ENCODE data around the gene PRUNE2.
"Not testable (repeated sequence)": the region's sequence is repeated elsewhere in the genome, so short reads cannot be mapped to it uniquely, and the experiment has no call there.

The PRUNE2 gene

GRCh38 chr9:76598981-76599380, 306.9 kb downstream of the PRUNE2 start:
- DNase-seq (ENCODE audit: low spot score) = no peak

- no peak for DNase-seq (ENCODE audit: low spot score)
Observed at GRCh38 chr9:76595645-76596044, 310.3 kb downstream of the PRUNE2 start.

GRCh38 chr9:76594764-76595424, 311.0 kb downstream of the PRUNE2 start:
- DNase-seq (ENCODE audit: low spot score) = no peak

GRCh38 chr9:76593961-76594735, 311.8 kb downstream of the PRUNE2 start:
- DNase-seq (ENCODE audit: low spot score) = not testable (repeated sequence)

GRCh38 chr9:76592974-76593347, 313.0 kb downstream of the PRUNE2 start:
- DNase-seq (ENCODE audit: low spot score) = no peak

GRCh38 chr9:76592091-76592973, 313.6 kb downstream of the PRUNE2 start:
- no peak for DNase-seq (ENCODE audit: low spot score)

- DNase-seq (ENCODE audit: low spot score) = no peak
Observed at GRCh38 chr9:76591256-76591950, 314.5 kb downstream of the PRUNE2 start.

DNA sequence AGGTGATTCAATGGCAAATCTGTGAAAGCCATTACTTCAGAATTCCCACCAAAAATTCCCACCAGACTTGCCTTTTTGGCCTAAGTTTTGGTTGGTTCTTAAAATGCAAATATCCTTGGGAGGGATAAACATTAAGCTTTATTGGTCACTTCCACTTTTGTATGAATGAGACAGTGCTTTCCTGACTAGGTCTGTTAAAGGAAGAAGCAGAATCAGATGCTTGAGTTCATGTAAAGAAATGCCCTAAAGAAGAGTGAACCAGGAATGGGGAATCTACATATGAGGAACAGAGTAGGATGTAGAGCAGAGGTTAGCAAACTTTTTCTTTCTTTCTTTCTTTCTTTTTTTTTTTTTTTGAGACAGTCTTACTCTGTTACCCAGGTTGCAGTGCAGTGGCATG, 317.6 kb downstream of the PRUNE2 start:
- no peak for DNase-seq (ENCODE audit: low spot score)

GRCh38 chr9:76586390-76587314, 319.3 kb downstream of the PRUNE2 start:
- DNase-seq (ENCODE audit: low spot score) = no peak

DNA sequence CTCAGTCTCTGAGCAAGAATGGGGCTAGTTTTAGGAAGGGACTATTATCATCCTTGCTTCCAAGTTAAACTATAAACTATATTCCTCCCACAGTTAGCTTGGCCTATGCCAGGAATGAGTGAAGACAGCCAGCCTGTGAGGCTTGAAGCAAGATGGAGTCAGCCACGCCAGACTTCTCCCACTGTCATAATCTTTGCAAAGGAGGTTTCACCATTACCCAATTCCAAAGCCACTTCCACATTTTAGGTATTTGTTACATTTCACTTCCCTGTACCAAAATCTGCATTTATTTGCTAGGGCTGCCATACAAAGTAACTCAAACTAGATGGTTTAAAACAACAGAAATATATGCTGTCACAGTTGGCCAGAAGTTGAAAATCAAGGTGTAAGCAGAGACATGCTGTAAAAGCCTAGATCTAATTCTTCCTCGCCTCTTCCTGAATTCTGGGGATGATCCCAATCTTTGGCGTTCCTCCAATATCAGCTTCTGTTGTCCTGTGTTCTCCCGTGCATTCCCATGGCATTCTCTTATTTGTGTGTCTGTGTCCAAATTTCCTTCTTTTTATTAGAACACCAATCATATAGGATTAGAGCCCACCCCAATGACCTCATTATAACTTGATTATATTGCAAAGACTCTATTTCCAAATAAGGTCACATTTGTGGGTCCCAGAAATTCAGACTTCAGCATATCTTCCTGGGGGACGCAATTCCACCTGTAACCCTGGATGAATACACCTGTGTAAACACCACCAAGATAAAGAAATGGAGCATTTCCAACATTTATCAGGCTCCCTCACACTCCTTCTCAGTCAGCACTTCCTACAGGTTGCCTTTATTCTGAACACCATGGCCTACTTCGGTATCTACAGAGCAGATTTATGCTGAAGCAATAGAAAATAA, 320.2 kb downstream of the PRUNE2 start:
- no peak for DNase-seq (ENCODE audit: low spot score)

GRCh38 chr9:76583256-76583655, 322.7 kb downstream of the PRUNE2 start:
- no peak for DNase-seq (ENCODE audit: low spot score)

- no peak for DNase-seq (ENCODE audit: low spot score)
Observed at GRCh38 chr9:76581731-76582130, 324.2 kb downstream of the PRUNE2 start.

- no peak for DNase-seq (ENCODE audit: low spot score)
Observed at GRCh38 chr9:76580820-76581219, 325.1 kb downstream of the PRUNE2 start.

DNA sequence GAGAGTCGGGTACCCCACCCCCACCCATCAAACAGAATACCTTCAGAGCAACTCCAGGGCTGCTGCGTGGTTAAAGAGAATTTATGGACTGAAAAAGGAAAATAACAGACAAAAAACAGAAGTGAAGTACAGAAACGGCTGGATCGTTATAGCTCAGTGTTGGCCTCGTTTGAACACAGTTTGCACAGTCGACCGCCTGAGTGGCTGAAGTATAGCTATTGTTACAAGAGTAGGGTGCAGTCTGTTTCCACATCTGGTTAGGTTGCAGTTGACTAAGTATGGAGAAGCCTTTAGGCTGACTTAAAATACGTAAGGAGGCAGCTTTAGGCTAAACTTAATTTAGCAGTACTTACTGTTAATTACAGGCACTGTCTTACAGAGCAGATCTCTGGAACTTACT, 325.7 kb downstream of the PRUNE2 start:
- DNase-seq (ENCODE audit: low spot score) = no peak

DNA sequence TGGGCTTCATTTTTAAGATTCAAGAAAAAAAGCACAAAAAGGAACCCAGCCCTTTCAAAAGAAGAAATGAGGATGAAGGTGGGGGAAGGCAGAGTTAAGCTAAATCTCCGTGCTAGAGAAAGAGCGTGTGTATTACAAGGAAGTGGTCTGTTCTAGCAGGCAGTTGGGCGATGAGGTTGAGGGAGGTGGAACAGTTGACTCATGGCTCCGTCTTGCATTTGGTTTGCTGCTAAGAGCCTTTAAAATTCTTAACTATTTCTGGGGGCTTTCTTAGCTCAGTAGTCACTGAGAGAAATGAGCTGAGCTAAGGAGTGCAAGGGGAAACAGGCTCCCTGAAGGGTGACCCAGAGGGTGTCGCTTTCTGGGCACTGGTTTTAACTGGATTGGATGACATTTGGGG, 329.6 kb downstream of the PRUNE2 start:
- DNase-seq (ENCODE audit: low spot score) = no peak

GRCh38 chr9:76575761-76576160, 330.2 kb downstream of the PRUNE2 start:
- DNase-seq (ENCODE audit: low spot score) = no peak

DNA sequence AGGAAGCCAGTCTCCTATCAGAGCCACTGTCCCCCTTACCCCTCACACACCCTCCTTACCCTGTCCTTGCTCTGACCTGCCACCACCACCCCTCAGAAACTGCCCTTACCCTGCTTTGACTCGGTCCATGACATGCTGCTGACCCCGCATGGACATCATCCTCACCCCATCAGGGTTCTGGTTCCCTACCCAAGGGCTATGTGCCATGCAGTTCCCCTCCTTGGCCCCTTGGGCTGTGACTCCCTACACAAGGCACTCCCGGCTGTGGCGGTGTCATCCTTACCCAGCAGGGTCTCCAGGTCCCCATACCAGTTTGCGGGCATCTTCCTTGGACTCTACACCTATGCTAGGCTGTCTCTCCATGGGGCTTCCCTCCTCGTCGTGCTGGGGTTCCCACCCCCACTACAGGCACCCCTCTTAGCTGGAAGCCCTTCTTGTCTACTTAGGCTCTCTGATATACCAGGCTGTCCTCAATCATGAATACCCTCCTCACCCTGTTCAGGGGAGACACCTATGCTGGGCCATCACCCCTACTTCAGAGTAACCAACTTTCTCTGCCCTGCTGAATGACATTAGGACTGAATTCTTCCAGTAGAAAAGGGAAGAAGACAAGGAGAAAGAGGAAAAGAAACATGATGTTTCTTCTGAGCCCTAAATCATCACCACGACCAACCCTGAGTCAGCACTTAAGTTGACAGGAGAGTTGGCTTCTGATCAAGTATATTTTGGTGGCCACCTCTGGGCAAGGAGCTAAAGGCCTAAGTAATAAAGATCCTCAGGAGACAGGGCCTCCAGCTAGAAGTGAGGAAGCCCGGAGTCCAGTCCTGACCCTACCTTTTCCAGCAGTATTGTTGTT, 331.8 kb downstream of the PRUNE2 start:
- DNase-seq (ENCODE audit: low spot score) = no peak

DNA sequence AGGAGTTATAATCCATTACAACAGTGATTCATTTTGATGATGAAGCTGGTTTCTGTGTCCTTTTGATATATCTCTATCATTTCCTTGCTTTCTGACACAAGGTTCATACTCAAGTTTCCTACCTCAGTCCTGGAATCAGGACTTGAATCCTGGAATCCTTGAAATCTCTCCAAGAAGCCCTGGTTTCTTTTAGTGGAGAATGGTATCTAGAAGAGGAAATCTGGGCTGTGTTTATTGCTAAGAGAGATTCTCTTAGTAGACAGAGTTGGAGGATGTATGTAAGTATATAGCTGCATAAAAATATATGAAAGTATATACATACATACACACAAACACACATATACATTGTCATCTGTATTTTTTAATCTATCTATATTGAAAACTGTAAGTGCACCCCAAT, 332.5 kb downstream of the PRUNE2 start:
- no peak for DNase-seq (ENCODE audit: low spot score)

GRCh38 chr9:76572151-76572550, 333.8 kb downstream of the PRUNE2 start:
- DNase-seq (ENCODE audit: low spot score) = no peak
